Activated CD8-positive, alpha-beta memory T cell treated with anti-CD3 and anti-CD28 coated beads for 24 hours (primary cell): ENCODE results near the gene STMP1.
"Not testable (repeated sequence)": the region's sequence is repeated elsewhere in the genome, so short reads cannot be mapped to it uniquely, and the experiment has no call there.

Experiments
- DNase-seq: peaks from one replicate; pipeline ENCODE4 v3.0.0-alpha.2; 2020

The STMP1 gene

GRCh38 chr7:135662373-135663114 lies at the start of gene STMP1:
STMP1 (plus strand) TSS chr7:135662514.
- DNase-seq: peak; percentile 99

- no peak for DNase-seq
Observed at GRCh38 chr7:135616136-135616535, 46.2 kb upstream of the STMP1 start.

GRCh38 chr7:135617781-135618180 lies 44.5 kb upstream of the STMP1 start:
- DNase-seq: no peak

GRCh38 chr7:135618510-135618909 lies 43.8 kb upstream of the STMP1 start:
- DNase-seq: no peak

DNA sequence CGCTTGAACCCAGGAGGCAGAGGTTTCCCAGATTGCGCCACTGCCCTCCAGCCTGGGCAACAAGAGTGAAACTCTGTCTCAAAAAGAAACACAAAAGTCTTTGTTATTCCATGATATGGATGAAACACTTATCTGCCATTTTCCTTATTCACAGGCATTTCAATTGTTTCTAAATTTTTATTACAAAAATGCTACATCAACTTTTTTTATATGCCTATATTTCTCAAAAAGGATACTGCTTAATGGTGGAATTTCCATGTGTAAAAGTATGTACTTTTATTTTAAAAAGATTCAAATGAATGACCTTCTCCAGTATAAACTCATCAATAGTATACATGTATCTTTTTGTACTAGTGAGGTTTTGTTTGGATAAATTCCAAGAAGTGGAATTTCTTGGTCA lies 41.9 kb upstream of the STMP1 start:
- no peak for DNase-seq

DNA sequence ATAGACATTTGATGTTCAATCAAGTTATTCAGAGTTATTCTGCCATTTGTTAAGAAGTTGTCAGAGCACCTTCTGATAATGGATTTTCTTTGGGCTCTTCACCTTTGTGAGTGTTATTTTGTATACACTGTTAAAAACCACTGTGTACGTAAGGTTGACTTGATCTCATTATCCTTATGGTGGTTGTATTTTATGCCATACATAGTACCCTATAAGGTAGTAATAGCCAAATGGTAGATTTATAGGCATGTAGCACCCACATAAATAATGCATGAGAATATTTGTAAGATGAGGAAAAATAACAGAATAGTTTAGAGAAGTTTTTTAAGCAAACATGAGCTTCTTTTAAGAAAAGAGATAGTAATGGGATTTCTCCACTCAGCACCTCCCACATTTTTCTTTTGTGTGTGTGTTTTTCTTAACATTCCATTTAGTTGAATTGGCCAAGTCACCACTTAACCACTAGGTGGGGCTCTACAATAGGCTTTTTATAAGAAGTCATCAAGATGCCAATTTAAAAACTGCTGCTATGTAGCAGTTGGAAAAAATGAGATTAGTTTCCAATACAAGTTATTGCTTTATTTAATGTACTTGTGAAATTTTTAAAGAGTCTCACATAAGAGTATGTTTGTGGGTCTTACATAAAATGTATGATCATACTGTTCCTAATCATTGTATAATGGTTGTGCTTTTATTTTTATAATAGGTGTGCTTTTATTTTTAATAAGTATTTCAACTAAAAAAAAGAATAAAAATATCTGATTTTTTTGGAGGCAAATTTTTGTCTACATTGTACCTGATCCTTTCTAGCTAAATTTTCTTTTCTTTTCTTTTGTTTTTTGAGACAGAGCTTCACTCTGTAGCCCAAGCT lies 41.1 kb upstream of the STMP1 start:
- no peak for DNase-seq

GRCh38 chr7:135634191-135634878 lies 28.0 kb upstream of the STMP1 start:
- no peak for DNase-seq

DNA sequence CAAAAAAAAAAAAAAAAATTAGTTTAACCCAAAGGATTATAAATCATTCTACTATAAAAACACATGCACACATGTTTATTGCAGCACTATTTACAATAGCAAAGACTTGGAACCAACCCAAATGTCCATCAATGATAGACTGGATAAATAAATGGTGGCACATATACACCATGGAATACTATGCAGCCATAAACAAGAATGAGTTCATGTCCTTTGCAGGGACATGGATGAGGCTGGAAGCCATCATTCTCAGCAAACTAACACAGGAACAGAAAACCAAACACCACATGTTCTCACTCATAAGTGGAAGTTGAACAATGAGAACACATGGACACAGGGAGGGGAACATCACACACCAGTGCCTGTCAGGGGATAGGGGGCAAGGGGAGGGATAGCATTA lies 22.6 kb upstream of the STMP1 start:
- DNase-seq: not testable (repeated sequence)

- DNase-seq: no peak
Observed at GRCh38 chr7:135644154-135644553, 18.2 kb upstream of the STMP1 start.

DNA sequence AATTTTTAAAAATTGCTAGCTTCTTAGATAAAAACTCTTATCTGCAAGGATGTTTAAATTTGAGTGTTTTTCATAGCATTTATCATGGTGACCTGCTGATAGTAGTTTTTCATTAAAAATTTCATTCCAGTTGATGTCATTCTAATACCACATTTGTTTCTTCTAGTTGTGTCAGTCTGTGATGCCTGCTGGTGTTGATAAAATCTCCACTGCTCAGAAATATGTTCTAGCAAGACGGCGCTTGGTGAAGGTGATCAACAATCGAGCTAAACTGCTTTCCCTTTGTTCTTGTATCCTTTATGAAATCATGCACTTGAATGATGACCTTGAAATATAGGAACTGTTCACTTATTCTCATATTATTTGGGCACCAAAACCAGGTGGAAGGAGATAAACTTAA lies 17.6 kb upstream of the STMP1 start:
- DNase-seq: no peak

GRCh38 chr7:135645296-135645904 lies 16.9 kb upstream of the STMP1 start:
- DNase-seq: no peak

DNA sequence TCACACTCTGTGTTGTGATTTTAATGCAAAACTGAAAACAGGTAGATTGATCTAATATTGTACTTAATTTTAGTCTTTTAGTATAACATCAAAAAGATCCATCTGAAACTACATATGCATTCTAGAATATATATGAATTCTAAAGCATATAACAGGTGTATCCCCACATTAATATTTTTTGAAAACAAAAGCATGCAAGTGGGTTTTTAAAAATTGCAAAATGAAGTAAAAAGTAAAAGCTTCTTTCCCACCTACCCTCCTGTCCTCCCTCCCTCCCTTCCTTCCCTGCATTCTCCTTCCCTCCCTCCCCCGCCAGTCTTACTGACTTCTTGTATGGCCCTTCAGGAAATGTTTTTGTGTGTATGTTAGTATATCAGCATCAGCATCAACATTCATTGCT lies 14.6 kb upstream of the STMP1 start:
- no peak for DNase-seq

- DNase-seq: no peak
Observed at GRCh38 chr7:135648235-135648634, 14.1 kb upstream of the STMP1 start.

DNA sequence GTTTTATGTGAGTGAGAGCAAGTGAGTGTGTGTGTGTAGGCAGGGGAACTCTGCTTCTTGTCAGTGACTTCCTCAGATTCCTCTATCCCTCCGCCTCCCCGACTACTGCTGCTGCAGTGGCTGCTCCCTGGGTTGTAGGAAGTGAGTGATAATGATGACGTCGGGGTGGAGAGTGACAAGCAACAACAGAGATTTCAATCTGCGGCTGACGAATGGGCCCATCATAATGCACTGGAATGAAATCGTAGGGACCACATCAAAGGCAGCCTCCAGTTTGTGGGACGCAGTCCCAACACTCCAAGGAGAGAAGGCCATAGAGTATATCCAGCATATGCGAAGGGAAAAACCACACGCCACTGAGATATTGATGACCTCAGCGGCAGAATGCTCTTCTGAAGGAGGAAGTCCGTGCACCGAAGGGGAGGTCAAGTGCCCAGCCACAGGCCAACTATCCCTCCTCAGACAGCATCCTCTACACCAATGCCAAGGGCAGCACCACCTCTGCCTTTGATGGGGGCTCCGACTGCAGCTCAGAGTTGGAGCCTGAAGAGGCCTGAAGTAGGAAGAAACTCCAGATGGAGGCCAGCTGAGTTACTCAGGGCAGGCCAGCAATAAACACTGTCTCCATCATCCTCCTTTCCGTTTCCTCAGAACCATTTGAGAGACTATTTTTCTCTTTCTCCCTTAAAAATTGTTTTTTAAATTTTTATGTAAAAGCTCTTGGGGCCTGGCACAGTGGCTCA lies 11.3 kb upstream of the STMP1 start:
- DNase-seq: no peak

- no peak for DNase-seq
Observed at GRCh38 chr7:135653340-135654080, 8.8 kb upstream of the STMP1 start.

DNA sequence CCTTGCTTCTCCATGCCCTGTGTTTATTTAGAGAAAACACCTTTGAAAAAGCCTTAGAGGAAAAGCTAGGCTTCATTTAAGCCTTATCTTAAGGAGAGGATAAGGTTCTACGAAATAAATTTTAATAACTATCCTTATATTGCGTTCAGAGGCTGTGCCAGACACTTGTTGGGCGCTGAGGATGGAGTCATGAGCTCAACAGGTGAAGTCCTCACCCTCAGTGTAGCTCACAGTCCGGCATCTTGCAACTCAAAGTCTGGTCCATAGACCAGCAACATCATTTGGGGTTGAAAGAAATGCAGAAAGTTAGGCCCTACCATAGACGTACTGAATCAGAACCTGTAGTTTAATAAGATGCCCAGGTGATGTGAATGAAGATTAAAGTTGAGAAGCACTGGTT lies 3.8 kb upstream of the STMP1 start:
- DNase-seq: no peak

DNA sequence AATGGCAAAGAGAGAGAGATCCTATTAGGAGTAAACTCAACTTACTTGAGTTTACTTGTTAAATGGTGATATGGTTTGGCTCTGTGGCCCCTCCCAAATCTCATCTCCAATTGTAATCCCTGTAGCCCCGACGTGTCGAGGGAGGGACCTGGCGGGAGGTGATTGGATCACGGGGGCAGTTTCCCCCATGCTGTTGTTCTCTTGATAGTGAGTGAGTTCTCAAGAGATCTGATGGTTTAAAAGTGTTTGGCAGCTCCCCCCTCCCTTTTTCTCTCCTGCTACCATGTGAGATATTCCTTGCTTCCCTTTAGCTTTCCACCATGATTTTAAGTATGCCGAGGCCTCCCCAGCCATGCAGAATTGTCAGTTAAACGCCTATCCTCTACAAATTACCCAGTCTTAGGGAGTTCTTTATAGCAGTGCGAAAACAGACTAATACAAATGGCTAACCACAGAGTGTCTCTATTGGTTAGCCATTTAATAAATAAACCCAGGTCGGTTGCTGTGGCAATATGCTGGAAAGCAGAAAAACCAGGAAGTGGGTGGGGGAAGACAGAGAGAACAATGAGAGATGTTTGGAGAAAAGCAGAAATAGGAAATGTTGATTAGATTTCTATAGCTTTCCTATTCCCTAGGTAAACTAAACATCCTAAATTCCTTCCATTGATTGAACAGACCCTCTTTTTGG lies 3.0 kb upstream of the STMP1 start:
- no peak for DNase-seq

DNA sequence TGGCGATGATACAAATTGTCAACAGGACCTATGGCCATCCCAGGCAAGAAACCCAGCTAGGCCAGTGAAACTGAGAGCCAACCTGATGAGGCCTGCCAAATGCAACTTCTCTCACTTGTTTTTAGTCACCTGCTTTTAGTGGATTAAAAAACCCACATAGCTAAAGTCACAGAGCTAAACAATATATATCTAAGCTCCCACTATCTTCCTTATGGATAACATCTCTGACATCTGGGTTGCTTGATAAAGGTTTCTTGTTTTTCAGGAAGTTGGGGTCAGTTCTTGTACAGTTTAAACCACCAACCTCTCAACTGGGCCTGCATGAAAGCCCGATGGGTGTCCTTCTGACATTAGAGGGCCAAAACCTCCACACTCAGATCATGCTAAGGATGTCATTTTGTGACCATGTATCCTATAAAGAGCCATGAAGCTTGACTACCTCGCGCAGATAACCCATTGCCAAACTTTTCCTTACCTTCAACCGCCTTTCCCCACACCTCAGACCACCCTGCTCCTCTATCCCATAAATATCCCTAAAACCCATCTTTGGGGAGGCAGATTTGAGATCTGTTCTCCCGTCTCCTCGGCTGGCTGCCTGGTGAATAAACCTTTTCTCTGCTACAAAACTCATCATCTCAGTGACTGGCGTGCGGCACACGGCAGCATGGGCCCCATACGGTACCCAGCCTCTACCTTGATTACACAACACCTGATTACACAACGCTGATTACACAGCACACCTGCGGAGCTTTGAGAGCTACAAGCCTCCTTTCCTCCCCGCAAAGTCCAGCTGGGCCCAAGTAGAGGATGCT lies 797 bp upstream of the STMP1 start:
- DNase-seq: no peak

DNA sequence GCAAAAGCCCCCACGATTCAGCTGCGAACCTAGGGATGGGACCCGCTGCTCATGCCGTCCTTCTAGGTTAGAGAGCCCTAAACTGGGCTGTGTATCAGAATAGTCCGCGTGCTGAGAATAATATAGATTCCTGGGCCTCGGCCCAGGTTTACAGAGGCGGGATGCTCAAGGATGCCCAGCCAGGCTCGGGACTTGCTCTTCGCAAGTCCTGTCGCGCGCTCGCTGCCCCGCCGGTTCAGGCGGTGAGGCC lies 266 bp upstream of the STMP1 start:
- no peak for DNase-seq

GRCh38 chr7:135664046-135664589 lies 1.8 kb downstream of the STMP1 start:
- no peak for DNase-seq
